BLaER1 treated with 17β-estradiol and CSF1 and Interleukin-3, amounts not matched to agents 10 nM and 100 nM (cell line): ENCODE data around the gene UBXN2A.
"Not testable (repeated sequence)": the region's sequence is repeated elsewhere in the genome, so short reads cannot be mapped to it uniquely, and the experiment has no call there.

Source experiments
- H3K27ac ChIP-seq, 11 experiments: shearing (Covaris generic); formaldehyde crosslinking; 2 replicates each; pipeline ENCODE4 v1.8.1; 2022
- H3K27me3 ChIP-seq, 11 experiments: shearing (Covaris generic); formaldehyde crosslinking; 2 replicates each; pipeline ENCODE4 v1.8.1; 2022
- H3K36me3 ChIP-seq, 11 experiments: shearing (Covaris generic); formaldehyde crosslinking; 2 replicates each; pipeline ENCODE4 v1.8.1; 2022
- H3K4me1 ChIP-seq, 10 experiments: shearing (Covaris generic); formaldehyde crosslinking; 2 replicates each; pipeline ENCODE4 v1.8.1; 2022
- H3K4me2 ChIP-seq, 11 experiments: shearing (Covaris generic); formaldehyde crosslinking; 2 replicates each; pipeline ENCODE4 v1.8.1; 2022
- H3K4me3 ChIP-seq, 10 experiments: shearing (Covaris generic); formaldehyde crosslinking; 2 replicates each; pipeline ENCODE4 v1.8.1; 2022
- H3K9ac ChIP-seq, 11 experiments: shearing (Covaris generic); formaldehyde crosslinking; 2 replicates each; pipeline ENCODE4 v1.8.1; 2022
- H3K9me3 ChIP-seq, 11 experiments: shearing (Covaris generic); formaldehyde crosslinking; replicated peaks in 1 of 11; 2 replicates each; pipeline ENCODE4 v1.8.1; 2022
- H4K20me1 ChIP-seq, 11 experiments: shearing (Covaris generic); formaldehyde crosslinking; 2 replicates each; pipeline ENCODE4 v1.8.1; 2022
- Cebpa-rat ChIP-seq, 11 experiments: shearing (Covaris generic); IDR thresholded peaks; 2 replicates each; pipeline ENCODE4 v1.8.1; 2022

UBXN2A gene

DNA sequence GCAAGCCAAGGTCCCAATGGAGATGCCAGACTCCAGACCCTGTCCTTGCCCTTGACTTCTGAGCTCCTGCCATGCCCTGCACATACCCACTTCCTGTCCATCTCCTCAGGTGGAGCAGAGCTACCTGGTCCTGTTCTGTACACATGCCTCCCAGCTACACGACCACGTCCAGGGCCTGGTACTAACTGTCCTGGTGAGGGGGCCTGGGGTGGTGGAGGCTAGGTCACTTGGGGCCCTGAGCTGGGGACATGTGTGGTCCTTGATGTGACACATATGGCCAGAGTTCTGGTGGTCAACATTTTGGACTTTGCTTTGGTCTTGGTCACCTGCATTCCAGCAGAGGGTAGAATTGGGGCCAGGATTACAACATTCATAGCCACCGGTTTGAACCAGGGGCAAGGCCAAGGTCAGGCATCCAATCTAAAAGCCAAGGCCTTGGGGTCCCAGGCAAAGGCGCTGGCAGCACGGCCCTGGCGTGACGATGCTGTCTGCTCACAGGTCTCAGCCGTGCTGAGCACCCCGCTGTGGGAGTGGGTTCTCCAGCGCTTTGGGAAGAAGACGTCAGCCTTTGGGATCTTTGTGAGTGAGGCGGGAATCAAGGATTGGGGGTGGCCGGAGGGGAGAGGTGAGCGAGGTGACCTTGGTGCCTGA is 82.2 kb downstream of the UBXN2A start:
- peaks cover 20 to 60% (median 43%) of the 10 kb centered on the region in 11 experiments for H3K36me3 ChIP-seq
- no peaks in the 10 kb centered on the region for H3K4me1 ChIP-seq
- no peak overlapping the region for H3K27ac ChIP-seq
- TF ChIP-seq Cebpa-rat (IDR thresholded peaks at IDR 0.05), result no peak
- no peak overlapping the region for H3K9ac ChIP-seq
- H4K20me1 ChIP-seq, result peaks cover 0 to 35% (median 0%) of the 10 kb centered on the region in 11 experiments; a peak in 5 of 22 replicates
- H3K4me3 ChIP-seq, result no peak overlapping the region
- H3K4me2 ChIP-seq, result no peak overlapping the region
- H3K27me3 ChIP-seq, result no peaks in the 10 kb centered on the region
- no peaks in the 10 kb centered on the region for H3K9me3 ChIP-seq

DNA sequence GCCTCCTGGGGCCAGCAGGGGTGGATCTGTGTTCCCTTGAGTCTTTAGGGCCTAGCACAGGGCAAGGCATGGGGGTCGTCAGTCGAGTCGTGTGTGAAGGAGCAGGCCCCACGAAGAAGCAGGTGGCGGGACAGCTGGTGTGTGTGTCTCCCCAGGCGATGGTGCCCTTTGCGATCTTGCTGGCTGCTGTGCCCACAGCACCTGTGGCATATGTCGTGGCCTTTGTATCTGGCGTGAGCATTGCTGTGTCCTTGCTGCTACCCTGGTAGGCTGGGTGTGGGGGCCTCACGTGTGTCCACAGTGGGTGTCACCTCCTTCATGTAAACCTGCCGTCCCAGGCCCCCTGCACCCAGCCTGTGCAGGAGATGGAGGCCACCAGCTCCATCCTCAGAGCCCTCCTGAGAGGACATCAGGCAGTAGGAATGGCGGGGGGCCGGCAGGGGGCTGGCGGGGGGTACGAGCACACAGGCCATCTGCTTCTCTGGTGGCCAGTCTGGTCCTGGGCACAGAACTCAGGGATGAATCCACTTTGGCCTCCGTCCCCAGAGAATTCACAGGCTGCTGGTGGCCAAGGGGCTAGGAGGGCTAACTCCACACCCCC is 82.8 kb downstream of the UBXN2A start:
- H3K9ac ChIP-seq, result no peak overlapping the region
- peaks cover 0 to 35% (median 0%) of the 10 kb centered on the region in 11 experiments; a peak in 5 of 22 replicates for H4K20me1 ChIP-seq
- H3K9me3 ChIP-seq, result no peaks in the 10 kb centered on the region
- no peak overlapping the region for H3K4me2 ChIP-seq
- no peaks in the 10 kb centered on the region for H3K27me3 ChIP-seq
- H3K36me3 ChIP-seq, result peaks cover 22 to 67% (median 48%) of the 10 kb centered on the region in 11 experiments
- H3K4me3 ChIP-seq, result no peak overlapping the region
- no peak overlapping the region for H3K27ac ChIP-seq
- H3K4me1 ChIP-seq, result no peaks in the 10 kb centered on the region
- no peak for TF ChIP-seq Cebpa-rat (IDR thresholded peaks at IDR 0.05)

DNA sequence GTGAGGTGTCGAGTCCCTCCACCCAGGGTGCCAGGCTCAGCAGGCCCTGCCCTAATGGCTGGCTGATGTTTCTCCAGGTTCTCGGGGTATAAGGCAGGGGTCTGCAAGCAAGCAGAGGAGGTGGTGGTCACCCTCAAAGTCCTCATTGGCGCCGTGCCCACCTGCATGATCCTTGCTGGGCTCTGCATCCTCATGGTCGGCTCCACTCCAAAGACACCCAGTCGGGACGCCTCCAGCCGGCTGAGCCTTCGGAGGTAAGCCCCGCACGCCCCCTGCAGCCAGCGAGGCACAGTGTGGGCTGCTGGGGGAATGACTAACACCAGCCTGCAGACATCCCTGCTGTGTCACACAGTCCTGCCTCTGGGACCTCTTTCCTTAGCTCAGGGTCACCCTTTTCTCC is 83.8 kb downstream of the UBXN2A start:
- peaks cover 0 to 35% (median 0%) of the 10 kb centered on the region in 11 experiments; a peak in 5 of 22 replicates for H4K20me1 ChIP-seq
- H3K4me2 ChIP-seq, result no peak overlapping the region
- no peak overlapping the region for H3K27ac ChIP-seq
- no peaks in the 10 kb centered on the region for H3K9me3 ChIP-seq
- H3K4me3 ChIP-seq, result no peak overlapping the region
- H3K4me1 ChIP-seq, result no peaks in the 10 kb centered on the region
- no peaks in the 10 kb centered on the region for H3K27me3 ChIP-seq
- no peak for TF ChIP-seq Cebpa-rat (IDR thresholded peaks at IDR 0.05)
- no peak overlapping the region for H3K9ac ChIP-seq
- H3K36me3 ChIP-seq, result peaks cover 28 to 76% (median 58%) of the 10 kb centered on the region in 11 experiments

DNA sequence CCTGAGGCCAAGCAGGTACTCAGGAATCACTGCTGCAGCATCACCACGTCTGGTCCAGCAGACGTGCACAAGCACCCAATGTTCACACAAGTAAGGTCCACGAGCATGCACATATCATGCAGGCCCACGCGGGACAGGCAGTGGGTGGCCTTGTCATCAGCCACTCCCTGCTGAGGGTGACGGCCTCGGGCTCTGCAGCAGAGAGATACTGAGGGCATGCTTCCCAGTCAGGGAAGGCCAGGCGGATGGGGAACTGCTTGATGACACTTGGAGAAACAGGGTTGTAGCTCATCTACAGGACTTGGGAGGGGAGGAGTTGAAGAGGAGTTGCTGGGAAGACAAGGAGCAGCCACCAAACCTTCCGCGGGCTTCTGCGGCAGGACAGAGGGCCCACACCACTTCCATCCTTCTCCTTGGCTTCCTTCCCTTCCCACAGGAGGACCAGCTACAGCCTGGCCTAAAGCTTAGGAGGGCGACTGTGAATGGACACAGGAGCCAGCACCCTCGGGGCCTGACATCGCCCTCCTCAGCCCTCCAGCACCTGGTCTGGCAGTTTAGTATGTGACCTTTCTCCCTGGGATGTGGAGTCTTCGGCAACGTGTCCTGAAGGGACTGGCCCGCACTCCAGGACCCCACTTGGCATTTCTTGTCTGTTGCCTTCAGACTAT is 84.9 kb downstream of the UBXN2A start:
- H3K27me3 ChIP-seq, result no peaks in the 10 kb centered on the region
- H3K36me3 ChIP-seq, result peaks cover 39 to 87% (median 69%) of the 10 kb centered on the region in 11 experiments
- TF ChIP-seq Cebpa-rat (IDR thresholded peaks at IDR 0.05), result no peak
- H3K4me2 ChIP-seq, result no peak overlapping the region
- peaks cover 0 to 35% (median 0%) of the 10 kb centered on the region in 11 experiments; a peak in 5 of 22 replicates for H4K20me1 ChIP-seq
- no peak overlapping the region for H3K9ac ChIP-seq
- no peak overlapping the region for H3K27ac ChIP-seq
- no peaks in the 10 kb centered on the region for H3K4me1 ChIP-seq
- no peaks in the 10 kb centered on the region for H3K9me3 ChIP-seq
- no peak overlapping the region for H3K4me3 ChIP-seq

DNA sequence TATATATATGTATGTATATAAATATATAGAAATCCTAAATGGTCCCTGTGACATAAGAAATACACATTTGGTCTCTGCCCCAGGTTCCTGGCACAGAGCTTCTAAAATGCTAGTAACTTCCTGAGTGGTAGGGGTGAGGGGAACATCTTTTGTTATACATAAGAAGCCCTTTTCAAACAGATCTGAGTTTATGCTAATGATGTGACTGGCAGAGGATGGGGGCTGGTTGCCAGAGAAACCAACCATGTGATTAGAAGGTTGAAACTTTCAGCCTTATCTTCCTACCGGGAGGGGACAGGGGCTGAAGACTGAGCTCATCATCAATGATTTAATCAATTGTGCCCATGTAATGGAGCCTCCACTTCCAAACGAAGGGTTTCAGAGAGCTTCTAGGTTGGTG is 86.0 kb downstream of the UBXN2A start:
- Histone ChIP-seq H3K27ac (no peak overlapping the region), H3K9ac (no peak overlapping the region), H3K4me1 (no peaks in the 10 kb centered on the region), H3K4me2 (no peak overlapping the region), H3K4me3 (no peak overlapping the region), H3K36me3 (peaks cover 50 to 98% (median 80%) of the 10 kb centered on the region in 11 experiments), H3K27me3 (no peaks in the 10 kb centered on the region), H3K9me3 (no peaks in the 10 kb centered on the region), H4K20me1 (peaks cover 0 to 33% (median 0%) of the 10 kb centered on the region in 11 experiments; a peak in 5 of 22 replicates)
- TF ChIP-seq Cebpa-rat (IDR thresholded peaks at IDR 0.05), result no peak

DNA sequence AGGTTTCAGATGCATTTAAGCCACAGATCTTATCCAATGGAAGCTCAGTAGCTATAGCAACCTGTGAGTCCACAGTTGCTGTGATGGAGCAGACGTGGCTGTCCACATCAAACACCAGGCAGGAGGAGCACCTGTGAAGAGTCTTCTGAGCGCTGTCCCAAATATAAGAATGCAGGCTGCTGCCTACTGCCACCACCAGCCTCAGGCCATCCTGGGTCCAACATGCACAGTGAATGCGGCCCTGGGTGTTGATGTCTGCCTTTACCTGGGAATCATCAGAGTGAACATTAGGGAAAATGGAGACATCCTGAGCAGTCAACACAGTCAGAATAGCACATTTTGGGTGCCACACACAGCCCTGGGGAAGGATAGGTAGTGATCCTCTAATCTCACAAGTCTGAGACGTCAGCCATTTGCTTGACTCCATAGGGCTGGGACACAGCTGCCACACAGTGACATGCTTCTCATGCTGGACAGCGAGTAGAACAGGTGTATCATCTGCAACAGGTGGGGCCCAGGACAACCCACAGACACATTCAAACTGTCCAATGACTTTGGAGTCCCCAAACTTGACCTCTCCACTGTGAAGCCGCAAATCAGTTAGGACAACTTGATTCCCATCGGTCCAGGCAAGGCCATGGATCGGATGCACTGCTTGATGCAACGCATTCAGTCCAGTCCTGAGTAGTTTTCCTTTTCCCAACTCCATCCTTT is 98.7 kb downstream of the UBXN2A start:
- Histone ChIP-seq H3K4me3 (no peak overlapping the region), H4K20me1 (peaks cover 0 to 18% (median 4%) of the 10 kb centered on the region in 11 experiments; a peak in 7 of 22 replicates), H3K4me1 (no peaks in the 10 kb centered on the region), H3K27me3 (no peaks in the 10 kb centered on the region), H3K9me3 (no peaks in the 10 kb centered on the region), H3K9ac (no peak overlapping the region), H3K27ac (no peak overlapping the region), H3K36me3 (peaks cover 28 to 57% (median 41%) of the 10 kb centered on the region in 11 experiments), H3K4me2 (no peak overlapping the region)
- no peak for TF ChIP-seq Cebpa-rat (IDR thresholded peaks at IDR 0.05)

DNA sequence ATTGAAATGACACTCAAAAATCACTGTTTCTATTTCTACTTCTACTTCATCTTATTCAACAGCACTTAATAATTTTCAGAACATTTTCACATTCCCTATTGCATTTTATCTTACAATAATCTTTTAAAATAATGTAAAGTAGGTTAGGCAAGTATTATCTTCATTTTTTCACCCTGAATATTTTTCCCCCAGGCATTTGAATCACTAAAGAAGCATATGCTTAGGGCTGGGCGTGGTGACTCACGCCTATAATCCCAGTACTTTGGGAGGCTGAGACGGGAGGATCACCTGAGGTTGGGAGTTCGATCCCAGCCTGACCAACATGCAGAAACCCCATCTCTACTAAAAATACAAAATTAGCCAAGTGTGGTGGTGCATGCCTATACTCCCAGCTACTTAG is 100.2 kb downstream of the UBXN2A start:
- H3K9me3 ChIP-seq, result no peaks in the 10 kb centered on the region
- no peak overlapping the region for H3K9ac ChIP-seq
- no peak overlapping the region for H3K27ac ChIP-seq
- H3K27me3 ChIP-seq, result no peaks in the 10 kb centered on the region
- H3K4me2 ChIP-seq, result no peak overlapping the region
- H3K4me1 ChIP-seq, result peaks cover 5 to 8% (median 6%) of the 10 kb centered on the region in 10 experiments; a peak in 19 of 20 replicates
- H3K36me3 ChIP-seq, result peaks cover 28 to 45% (median 40%) of the 10 kb centered on the region in 11 experiments
- no peak for TF ChIP-seq Cebpa-rat (IDR thresholded peaks at IDR 0.05)
- H4K20me1 ChIP-seq, result peaks cover 0 to 18% (median 4%) of the 10 kb centered on the region in 11 experiments; a peak in 6 of 22 replicates
- H3K4me3 ChIP-seq, result no peak overlapping the region

DNA sequence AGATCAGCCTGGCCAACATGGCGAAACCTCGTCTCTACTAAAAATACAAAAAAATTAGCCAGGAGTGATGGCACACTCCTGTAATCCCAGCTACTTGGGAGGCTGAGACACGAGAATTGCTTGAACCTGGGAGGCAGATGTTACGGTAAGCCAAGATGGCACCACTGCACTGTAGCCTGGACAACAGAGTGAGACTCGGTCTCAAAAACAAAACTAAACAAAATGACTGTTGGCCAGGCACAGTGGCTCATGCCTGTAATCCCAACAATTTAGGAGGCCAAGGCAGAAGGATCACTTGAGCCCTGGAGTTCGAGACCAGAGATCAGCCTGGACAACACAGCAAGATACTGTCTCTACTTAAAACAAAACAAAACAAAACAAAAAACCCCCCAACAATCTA is 102.9 kb downstream of the UBXN2A start:
- H3K9ac ChIP-seq, H3K4me3 ChIP-seq, H3K4me2 ChIP-seq, H3K27me3 ChIP-seq, H3K9me3 ChIP-seq, H3K27ac ChIP-seq: not testable (repeated sequence)
- peaks cover 0 to 18% (median 0%) of the 10 kb centered on the region in 11 experiments; a peak in 4 of 22 replicates for H4K20me1 ChIP-seq
- peaks cover 15 to 22% (median 18%) of the 10 kb centered on the region in 11 experiments for H3K36me3 ChIP-seq
- H3K4me1 ChIP-seq, result peaks cover 20 to 25% (median 23%) of the 10 kb centered on the region in 10 experiments
